AG10803 (cell line): Measurements from ENCODE around the gene RTN4RL1.
"Not testable (repeated sequence)": the region's sequence is repeated elsewhere in the genome, so short reads cannot be mapped to it uniquely, and the experiment has no call there.

Source experiments
- DNase-seq: peaks from one replicate; pipeline ENCODE4 v3.0.0; 2010; ENCODE audit warnings: low read depth
- H3K4me3 ChIP-seq: 2 replicates; pipeline ENCODE4 v1.5.1; 2011; ENCODE audit warnings: mild to moderate bottlenecking, low read length, control low read depth
- CTCF ChIP-seq: conservative IDR thresholded peaks from 2 replicates; pipeline ENCODE4 v1.5.1; 2011; ENCODE audit warnings: mild to moderate bottlenecking, low read length, control low read depth, inconsistent platforms

Gene RTN4RL1

GRCh38 chr17:2020721-2021120, 4.4 kb downstream of the RTN4RL1 start:
- no peak for TF ChIP-seq CTCF
- no peak overlapping the region for H3K4me3 ChIP-seq
- DNase-seq, result no peak

GRCh38 chr17:2019723-2020122, 5.4 kb downstream of the RTN4RL1 start:
- no peak for DNase-seq
- no peak overlapping the region for H3K4me3 ChIP-seq
- TF ChIP-seq CTCF, result no peak

- no peak for TF ChIP-seq CTCF
- no peak overlapping the region for H3K4me3 ChIP-seq
- no peak for DNase-seq
Measured at GRCh38 chr17:2018716-2019510, 6.2 kb downstream of the RTN4RL1 start.

GRCh38 chr17:2017274-2017941, 7.7 kb downstream of the RTN4RL1 start:
- H3K4me3 ChIP-seq, result no peak overlapping the region
- DNase-seq, result no peak
- no peak for TF ChIP-seq CTCF

- no peak for DNase-seq
- TF ChIP-seq CTCF, result no peak
- H3K4me3 ChIP-seq, result no peak overlapping the region
Measured at GRCh38 chr17:2016494-2016893, 8.6 kb downstream of the RTN4RL1 start.

GRCh38 chr17:2015314-2015713, 9.8 kb downstream of the RTN4RL1 start:
- DNase-seq, result no peak
- no peak for TF ChIP-seq CTCF
- H3K4me3 ChIP-seq, result no peak overlapping the region

GRCh38 chr17:2013994-2014317, 11.2 kb downstream of the RTN4RL1 start:
- no peak overlapping the region for H3K4me3 ChIP-seq
- DNase-seq, result no peak
- TF ChIP-seq CTCF, result no peak

GRCh38 chr17:2013220-2013993, 11.7 kb downstream of the RTN4RL1 start:
- not testable (repeated sequence) for DNase-seq, H3K4me3 ChIP-seq
